Measurements from ENCODE around the gene CCDC106.

The CCDC106 gene

DNA sequence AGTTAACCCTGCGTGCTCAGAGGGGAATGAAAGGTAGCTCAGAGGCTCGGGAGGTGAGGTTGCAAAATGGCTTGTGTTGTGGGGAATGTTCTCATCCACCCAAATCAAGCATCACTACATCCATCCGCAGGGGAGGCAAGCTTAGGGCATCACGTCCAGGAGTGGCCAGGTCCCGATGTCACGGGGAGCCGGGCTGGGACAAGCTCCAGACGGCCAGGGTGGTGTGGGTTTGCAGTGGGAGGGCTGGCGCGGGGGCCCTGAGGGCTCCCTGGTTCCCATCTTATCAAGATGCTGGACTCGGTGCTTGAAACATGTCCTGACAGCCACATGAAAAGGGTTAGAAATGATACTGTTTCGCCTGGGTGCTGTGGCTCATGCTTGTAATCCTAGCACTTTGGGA, 52.8 kb downstream of the CCDC106 start:
- DNase-seq, result no peak

DNA sequence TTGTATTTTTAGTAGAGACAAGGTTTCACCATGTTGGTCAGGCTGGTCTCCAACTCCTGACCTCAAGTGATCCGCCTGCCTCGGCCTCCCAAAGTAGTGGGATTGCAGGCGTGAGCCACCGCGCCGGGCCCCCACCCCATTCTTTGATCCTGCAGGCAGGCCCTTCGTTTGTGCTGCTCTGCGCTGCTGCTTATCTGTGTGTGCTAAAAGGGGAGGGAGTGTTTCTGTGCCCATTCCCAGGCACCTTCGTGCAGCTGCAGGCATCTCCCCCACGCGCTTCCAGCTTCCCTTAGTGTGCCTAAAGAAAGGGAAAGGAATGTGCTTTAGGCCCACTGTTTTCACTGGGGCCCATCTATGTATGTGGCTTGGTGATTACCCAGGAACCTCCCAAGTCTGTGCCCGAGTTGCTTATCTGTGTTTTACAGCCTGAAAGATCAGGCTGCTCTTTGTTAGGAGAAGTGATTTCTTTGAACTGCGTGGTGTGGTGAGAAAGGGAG, 54.2 kb downstream of the CCDC106 start:
- no peak for DNase-seq

All from effector CD8-positive, alpha-beta T cell (primary cell).